RPMI8226 (cell line): ENCODE results near the gene ETV1.

ENCODE experiments used
- DNase-seq: peaks from one replicate; pipeline ENCODE4 v3.0.0-alpha.2; 2015

Gene ETV1

GRCh38 chr7:13878154-13878553, 111.3 kb downstream of the ETV1 start:
- no peak for DNase-seq

DNA sequence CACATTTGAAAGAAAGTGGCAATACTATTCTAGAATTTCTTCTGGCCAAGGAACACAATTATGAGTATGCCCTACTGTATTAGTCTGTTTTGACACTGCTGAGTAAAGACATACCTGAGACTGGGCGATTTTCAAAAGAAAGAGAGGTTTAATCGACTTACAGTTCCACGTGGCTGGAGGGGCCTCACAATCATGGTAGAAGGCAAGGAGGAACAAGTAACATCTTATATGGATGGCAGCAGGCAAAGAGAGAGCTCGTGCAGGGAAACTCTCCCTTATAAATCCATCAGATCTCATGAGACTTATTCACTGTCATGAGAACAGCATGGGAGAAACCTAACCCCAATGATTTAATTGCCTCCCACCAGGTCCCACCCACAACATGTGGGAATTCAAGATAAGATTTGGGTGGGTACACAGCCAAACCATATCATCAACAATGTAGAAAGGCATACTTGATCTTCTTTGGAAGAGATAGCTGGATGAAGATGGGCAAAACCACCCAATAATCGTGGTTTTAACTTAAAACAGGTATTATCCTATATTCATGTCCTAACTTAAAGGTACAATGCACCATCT, 113.9 kb downstream of the ETV1 start:
- no peak for DNase-seq

- DNase-seq: no peak
These were observed 114.7 kb downstream of the ETV1 start for GRCh38 chr7:13874783-13875182.

GRCh38 chr7:13872709-13873108, 116.8 kb downstream of the ETV1 start:
- no peak for DNase-seq

GRCh38 chr7:13871008-13871407, 118.5 kb downstream of the ETV1 start:
- no peak for DNase-seq

GRCh38 chr7:13860734-13861133, 128.7 kb downstream of the ETV1 start:
- DNase-seq: no peak

DNA sequence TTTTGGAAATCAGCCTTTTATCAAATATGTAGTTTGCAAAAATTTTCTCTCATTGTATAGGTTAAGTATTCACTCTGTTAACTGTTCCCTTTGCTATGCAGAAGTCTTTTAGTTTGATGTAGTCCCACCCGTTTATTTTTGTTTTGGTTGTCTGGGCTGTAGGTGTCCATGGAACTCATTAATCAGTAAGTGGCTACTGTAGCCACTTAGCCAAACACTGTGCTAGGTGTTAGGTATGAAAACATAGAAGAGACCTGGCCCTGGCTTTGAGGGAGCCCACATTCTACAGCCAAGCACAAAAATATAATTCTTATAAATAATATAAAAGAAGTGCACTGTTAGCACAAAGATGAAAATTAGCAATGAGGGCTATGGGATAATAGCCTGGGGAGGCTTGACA, 133.5 kb downstream of the ETV1 start:
- no peak for DNase-seq

GRCh38 chr7:13852281-13852968, 137.0 kb downstream of the ETV1 start:
- DNase-seq: no peak

DNA sequence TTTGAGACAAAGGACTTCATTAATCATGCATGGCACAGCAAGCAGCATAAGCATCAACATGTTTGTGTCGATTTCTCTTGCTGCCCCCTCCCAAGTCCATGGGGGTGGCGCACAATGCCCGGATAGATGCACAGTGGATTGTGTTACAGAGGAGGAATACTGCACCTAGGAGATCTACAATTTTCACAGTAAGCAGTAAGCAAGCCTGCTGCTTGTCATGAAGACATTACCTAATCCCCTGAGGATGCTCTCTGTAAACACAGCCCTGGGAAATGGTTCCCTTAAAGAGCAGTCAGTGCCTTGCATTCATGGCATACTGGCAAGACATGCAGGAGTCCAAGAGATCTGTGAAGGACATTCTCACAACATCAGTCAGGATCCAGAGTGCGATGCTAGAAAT, 137.7 kb downstream of the ETV1 start:
- no peak for DNase-seq

GRCh38 chr7:13850185-13850752, 139.2 kb downstream of the ETV1 start:
- DNase-seq: peak; percentile 53

DNA sequence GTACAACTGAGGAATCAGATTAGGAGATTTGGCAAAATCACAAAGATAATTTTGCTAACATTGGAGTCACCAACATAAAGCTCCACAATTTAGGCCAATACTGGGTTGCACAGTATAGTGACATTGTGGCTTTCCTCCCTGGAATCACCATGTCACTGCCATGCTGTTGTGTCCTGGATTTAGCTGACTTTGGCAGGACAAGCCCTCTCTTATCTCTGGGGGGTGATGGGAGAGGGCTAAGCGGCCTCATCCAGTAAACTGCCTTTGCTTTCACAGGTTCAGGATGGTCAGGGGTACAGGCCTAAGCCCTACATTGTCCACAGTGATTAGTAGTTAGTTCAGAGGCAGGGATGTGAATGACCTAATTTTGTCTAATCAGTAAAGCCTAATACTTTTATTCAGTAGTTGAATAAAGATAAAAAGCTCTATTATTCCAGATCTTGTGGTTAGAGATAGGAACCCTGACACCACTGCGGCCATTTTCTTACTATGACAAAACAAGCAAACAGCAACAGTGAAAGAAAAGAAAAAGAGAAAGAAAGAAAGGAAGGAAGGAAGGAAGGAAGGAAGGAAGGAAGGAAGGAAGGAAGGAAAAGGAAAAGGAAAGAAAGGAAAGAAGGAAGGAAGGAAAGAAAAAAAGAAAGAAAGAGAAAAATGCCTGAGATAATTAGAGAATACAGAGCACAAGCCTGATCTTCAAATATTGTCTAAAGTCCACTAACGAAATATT, 140.1 kb downstream of the ETV1 start:
- DNase-seq: no peak

DNA sequence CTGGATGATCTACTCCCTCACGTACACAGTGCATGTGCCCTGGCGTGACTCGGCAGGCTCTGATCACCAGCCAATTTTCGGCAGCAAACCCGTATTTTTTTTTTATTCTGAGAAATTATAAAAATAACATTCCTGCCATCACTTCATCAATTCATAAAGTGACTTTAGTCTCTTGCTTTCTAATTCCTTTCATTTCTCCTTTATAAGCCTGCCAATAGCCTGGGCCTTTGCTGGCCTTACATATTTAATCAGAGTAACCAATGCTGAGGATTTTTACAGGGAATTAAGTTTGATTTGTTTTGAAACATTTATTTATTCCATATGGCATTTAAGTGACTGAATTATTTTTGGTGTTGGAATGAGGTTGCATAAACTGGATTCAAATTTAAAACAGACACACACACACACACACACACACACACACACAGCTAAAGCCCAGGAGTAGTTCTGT, 140.8 kb downstream of the ETV1 start:
- no peak for DNase-seq

- DNase-seq: no peak
These were observed 143.1 kb downstream of the ETV1 start for GRCh38 chr7:13846386-13846785.

- DNase-seq: no peak
These were observed 143.9 kb downstream of the ETV1 start for GRCh38 chr7:13845601-13846000.

GRCh38 chr7:13844954-13845353, 144.5 kb downstream of the ETV1 start:
- no peak for DNase-seq

GRCh38 chr7:13841284-13841683, 148.2 kb downstream of the ETV1 start:
- no peak for DNase-seq
